ENCODE data around the gene TEC. TPM values are rescaled to one million over a fixed set of nuclear protein-coding genes. Genes with fewer than 3 reads are reported as not detected.

Gene TEC
- total and polyA plus RNA-seq, 2 of the 8 experiments (the other 6 are each of a cell fraction or from before 2014, with no cell fraction given) = 0.73 to 1.8 TPM

DNA sequence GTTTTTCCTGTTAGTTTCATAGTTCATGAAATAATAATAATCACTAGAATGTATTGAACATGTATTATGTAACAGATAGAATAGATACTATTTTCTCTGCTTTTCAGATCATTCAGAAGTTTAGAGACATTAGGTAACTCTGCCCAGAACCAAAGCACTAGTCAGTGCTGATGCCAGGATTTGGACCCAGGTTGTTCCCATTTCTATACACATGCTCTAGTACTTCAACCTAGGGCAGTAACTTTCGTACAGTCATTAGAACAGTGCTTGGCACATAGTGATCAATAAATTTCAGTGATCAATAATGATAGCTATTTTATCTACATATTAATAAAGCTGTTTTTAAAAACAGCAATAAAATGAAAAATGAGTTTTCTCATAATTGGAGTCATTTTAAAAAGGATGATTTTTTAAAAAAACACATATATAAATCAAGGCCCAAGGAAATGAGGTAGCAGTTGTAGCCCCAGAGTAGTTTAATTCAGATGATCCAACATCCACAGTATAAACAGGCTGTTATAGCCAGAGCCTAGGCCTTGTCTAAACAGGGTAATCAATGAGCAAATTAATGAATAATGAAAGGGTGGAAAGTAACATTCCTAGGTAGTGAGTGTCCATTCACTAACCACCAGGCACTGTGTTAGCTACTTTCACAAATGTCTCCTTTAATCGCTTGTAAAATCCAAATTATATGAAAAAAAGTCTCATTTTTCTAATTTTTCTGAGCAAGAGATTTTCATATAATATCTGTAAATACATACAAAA is 161.1 kb downstream of the TEC start (continued):
- TF ChIP-seq SIRT6 (IDR thresholded peaks at IDR 0.05; ENCODE audit: low read length) (no peak), KDM1A (IDR thresholded peaks at IDR 0.05; ENCODE audit: borderline replicate concordance, low read length) (no peak), E2F6 (IDR thresholded peaks at IDR 0.05) (no peak), CHD7 (IDR thresholded peaks at IDR 0.05; ENCODE audit: insufficient replicate concordance, low read length) (no peak), POLR2A (IDR thresholded peaks at IDR 0.05; ENCODE audit: control extremely low read depth in 1 of 2, low read depth in 2 of 2, low read length in 2 of 2) (no peak), CTCF (IDR thresholded peaks at IDR 0.05; ENCODE audit: control extremely low read depth in 1 of 3, insufficient read depth in 1 of 3, low read depth in 1 of 3, low read length in 3 of 3) (no peak)

Data from H1 (cell line).